Loucy (cell line): Measurements from ENCODE around the gene ANP32A.

Experiments used
- H2AFZ ChIP-seq: fragments of 200-600 bp; sonication (generic); 2 replicates; pipeline ENCODE4 v1.6.0; 2016; ENCODE audit warnings: antibody characterized with exemption, mild to moderate bottlenecking, low read length, moderate library complexity
- H3F3A ChIP-seq: fragments of 200-600 bp; 2 replicates; pipeline ENCODE4 v1.6.0; 2016; ENCODE audit warnings: antibody characterized with exemption, low read depth, mild to moderate bottlenecking
- H3K27me3 ChIP-seq: fragments of 200-600 bp; sonication (generic); 2 replicates; pipeline ENCODE4 v1.6.1; 2014; ENCODE audit warnings: low read length, mild to moderate bottlenecking; ENCODE audit not compliant: insufficient read depth, poor library complexity, severe bottlenecking
- H3K36me3 ChIP-seq: fragments of 200-600 bp; sonication (generic); 2 replicates; pipeline ENCODE4 v1.6.1; 2016; ENCODE audit warnings: low read length; ENCODE audit not compliant: insufficient read depth
- H3K4me1 ChIP-seq: fragments of 200-600 bp; sonication (generic); 2 replicates; pipeline ENCODE4 v1.5.1; 2014; ENCODE audit warnings: low read length, mild to moderate bottlenecking; ENCODE audit not compliant: insufficient read depth, poor library complexity, severe bottlenecking
- H3K4me2 ChIP-seq: fragments of 200-600 bp; sonication (generic); 2 replicates; pipeline ENCODE4 v1.6.0; 2014; ENCODE audit warnings: antibody characterized with exemption, low read length, low read depth, mild to moderate bottlenecking; ENCODE audit not compliant: poor library complexity, severe bottlenecking
- H3K4me3 ChIP-seq: fragments of 200-600 bp; sonication (generic); 2 replicates; pipeline ENCODE4 v1.5.1; 2014; ENCODE audit warnings: low read length, mild to moderate bottlenecking, mixed read lengths; ENCODE audit not compliant: poor library complexity, severe bottlenecking
- H3K79me2 ChIP-seq: fragments of 200-600 bp; sonication (generic); 2 replicates; pipeline ENCODE4 v1.6.1; 2014; ENCODE audit warnings: low read length; ENCODE audit not compliant: insufficient read depth
- H3K9ac ChIP-seq: fragments of 200-600 bp; sonication (generic); 2 replicates; pipeline ENCODE4 v1.6.0; 2014; ENCODE audit warnings: mild to moderate bottlenecking, low read depth, low read length, moderate library complexity; ENCODE audit not compliant: poor library complexity, severe bottlenecking
- H3K9me2 ChIP-seq: fragments of 200-600 bp; sonication (generic); replicated peaks from 2 replicates; pipeline ENCODE4 v1.6.1; 2016; ENCODE audit warnings: low read depth, low read length, mixed read lengths
- H3K9me3 ChIP-seq: fragments of 200-600 bp; sonication (generic); 2 replicates; pipeline ENCODE4 v1.6.1; 2014; ENCODE audit warnings: mild to moderate bottlenecking, antibody characterized with exemption, low read length, low read depth; ENCODE audit not compliant: insufficient read depth
- H4K20me1 ChIP-seq: fragments of 200-600 bp; sonication (generic); 2 replicates; pipeline ENCODE4 v1.6.0; 2014; ENCODE audit warnings: antibody characterized with exemption, low read length, mild to moderate bottlenecking; ENCODE audit not compliant: insufficient read depth, poor library complexity, severe bottlenecking
- CTCF ChIP-seq: fragments of 200-600 bp; sonication (generic); conservative IDR thresholded peaks from 2 replicates; pipeline ENCODE4 v1.5.1; 2014; ENCODE audit warnings: mild to moderate bottlenecking, antibody characterized with exemption, low read length
- EZH2phosphoT487 ChIP-seq: fragments of 200-600 bp; IDR thresholded peaks from 2 replicates; pipeline ENCODE4 v1.6.1; 2018; ENCODE audit warnings: antibody characterized with exemption, mild to moderate bottlenecking, moderate library complexity, borderline replicate concordance

Gene ANP32A

GRCh38 chr15:68734352-68734751 lies 86.3 kb downstream of the ANP32A start:
- Histone ChIP-seq H3K9me3 (no peaks in the 10 kb centered on the region), H4K20me1 (no peaks in the 10 kb centered on the region), H3K9ac (no peak overlapping the region), H3K79me2 (no peaks in the 10 kb centered on the region), H3K9me2 (no peaks in the 10 kb centered on the region), H3K4me2 (peak overlapping the region; percentile 18), H3K4me3 (no peak overlapping the region), H3K36me3 (no peaks in the 10 kb centered on the region), H3K4me1 (peaks cover 9% of the 10 kb centered on the region), H3K27me3 (no peaks in the 10 kb centered on the region), H3F3A (no peaks in the 10 kb centered on the region), H2AFZ (no peak overlapping the region)
- no peak for TF ChIP-seq CTCF
- TF ChIP-seq EZH2phosphoT487, result no peak

DNA sequence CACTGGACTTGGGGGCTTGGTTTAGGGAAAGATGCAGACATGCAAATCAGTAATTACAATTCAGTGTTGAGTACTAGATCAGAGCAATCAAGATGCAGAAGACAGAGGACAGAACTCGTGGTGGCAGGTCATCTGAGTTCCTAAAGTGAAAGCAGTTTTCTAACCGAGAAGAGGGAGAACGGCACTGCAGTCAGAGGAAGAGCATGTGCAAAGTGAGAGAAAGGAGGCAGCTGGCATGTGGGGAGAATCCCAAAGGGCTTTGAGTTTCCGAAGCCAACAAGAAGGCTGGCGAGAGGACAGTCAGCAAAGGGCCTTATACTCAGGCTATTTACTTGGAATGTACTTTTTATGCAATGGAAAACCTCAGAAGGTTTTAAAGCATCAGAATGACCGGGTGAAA lies 87.0 kb downstream of the ANP32A start:
- no peak overlapping the region for H3K4me3 ChIP-seq
- H3K9ac ChIP-seq, result no peak overlapping the region
- H3K27me3 ChIP-seq, result no peaks in the 10 kb centered on the region
- H3K4me1 ChIP-seq, result peaks cover 9% of the 10 kb centered on the region
- H3K36me3 ChIP-seq, result no peaks in the 10 kb centered on the region
- no peaks in the 10 kb centered on the region for H3K9me3 ChIP-seq
- no peak for TF ChIP-seq EZH2phosphoT487
- H3F3A ChIP-seq, result no peaks in the 10 kb centered on the region
- H2AFZ ChIP-seq, result no peak overlapping the region
- no peaks in the 10 kb centered on the region for H4K20me1 ChIP-seq
- no peaks in the 10 kb centered on the region for H3K79me2 ChIP-seq
- no peaks in the 10 kb centered on the region for H3K9me2 ChIP-seq
- H3K4me2 ChIP-seq, result no peak overlapping the region

DNA sequence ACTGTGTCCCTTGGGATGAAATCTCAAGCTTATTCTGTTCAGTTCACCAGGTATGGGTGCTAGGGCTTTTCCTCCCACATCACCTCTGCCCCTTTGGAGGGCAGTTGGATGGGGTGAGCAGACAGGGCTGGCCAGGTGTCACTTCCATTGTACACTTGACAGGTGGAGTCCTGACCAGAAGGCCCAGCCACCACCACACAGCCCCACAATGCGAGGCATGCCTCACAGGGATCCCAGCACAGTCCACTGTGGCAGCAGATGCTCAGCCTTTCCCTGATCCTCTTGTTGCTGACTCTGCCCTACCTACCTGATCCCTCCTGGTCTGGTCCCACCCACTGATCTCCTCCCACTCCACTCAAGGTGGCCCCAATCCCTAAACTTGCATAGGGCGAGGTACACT lies 88.2 kb downstream of the ANP32A start:
- Histone ChIP-seq H3K9me2 (no peaks in the 10 kb centered on the region), H3K27me3 (no peaks in the 10 kb centered on the region), H3K4me1 (peaks cover 9% of the 10 kb centered on the region), H3K4me3 (no peak overlapping the region), H4K20me1 (no peaks in the 10 kb centered on the region), H3K9ac (no peak overlapping the region), H3K79me2 (no peaks in the 10 kb centered on the region), H3K4me2 (no peak overlapping the region), H3K36me3 (no peaks in the 10 kb centered on the region), H2AFZ (no peak overlapping the region), H3K9me3 (no peaks in the 10 kb centered on the region), H3F3A (no peaks in the 10 kb centered on the region)
- TF ChIP-seq CTCF (no peak), EZH2phosphoT487 (no peak)
